Measurements from ENCODE around the gene MLF2. TPM values are rescaled to one million over a fixed set of nuclear protein-coding genes. Genes with fewer than 3 reads are reported as not detected.

MLF2 gene
- total RNA-seq, 1 experiment from 2014 or later, result 309 TPM

- ATAC-seq (no peak), DNase-seq (ENCODE audit: low read depth, low spot score) (no peak)
- no peaks in the 10 kb centered on the region for H3K27me3 ChIP-seq (ENCODE audit: insufficient read depth, low read length)
- ChIA-PET RAD21 (ENCODE audit: low non-redundant PET in 1 of 2, low total read pairs in 2 of 2, uncharacterized antibody in 2 of 2, unreplicated experiment in 2 of 2) (no interaction called here), CTCF (no interaction called here), POLR2A (no interaction called here)
- intact Hi-C loops (cut with micrococcal nuclease), result no loop called here
- H3K79me2 ChIP-seq (ENCODE audit: insufficient read depth, low read length), result peaks cover 31% of the 10 kb centered on the region
- no peak overlapping the region for H2AFZ ChIP-seq (ENCODE audit: low read depth, low read length, poor library complexity, severe bottlenecking)
- H3K27ac ChIP-seq (ENCODE audit: low read depth, low read length), result no peak overlapping the region
- no peaks in the 10 kb centered on the region for H3K9me2 ChIP-seq (ENCODE audit: insufficient read depth)
- BruUV-seq (replicated peaks), result no TSS peak
- H3K4me2 ChIP-seq (ENCODE audit: low read length), result no peak overlapping the region
- TF ChIP-seq POLR2A (IDR thresholded peaks at IDR 0.05; ENCODE audit: borderline replicate concordance, extremely low read depth, insufficient read depth, insufficient read length) (no peak), JUND (IDR thresholded peaks at IDR 0.05) (no peak), CBX3 (IDR thresholded peaks at IDR 0.05; ENCODE audit: low read depth) (no peak), ZFX (IDR thresholded peaks at IDR 0.05) (no peak), EZH2phosphoT487 (IDR thresholded peaks at IDR 0.05; ENCODE audit: borderline replicate concordance) (no peak), MAX (IDR thresholded peaks at IDR 0.05) (no peak)
- no peak overlapping the region for H3K9ac ChIP-seq (ENCODE audit: low read length)
- H4K20me1 ChIP-seq (ENCODE audit: insufficient read depth), result no peaks in the 10 kb centered on the region
- H3K4me1 ChIP-seq (ENCODE audit: control insufficient read depth in 1 of 2, insufficient read depth in 2 of 2, low read length in 2 of 2), result peaks cover 7 to 11% of the 10 kb centered on the region in 2 experiments; a peak in 3 of 4 replicates
- H3K36me3 ChIP-seq (ENCODE audit: control insufficient read depth in 1 of 2, insufficient read depth in 2 of 2, low read length in 2 of 2), result peaks cover 41 to 57% of the 10 kb centered on the region in 2 experiments; a peak in 3 of 4 replicates
- no peak overlapping the region for H3K4me3 ChIP-seq (replicated peaks in 1 of 2; ENCODE audit: low read depth in 1 of 2, low read length in 2 of 2)
- H3K9me3 ChIP-seq (ENCODE audit: control insufficient read depth in 1 of 2, insufficient read depth in 1 of 2, low read depth in 1 of 2, low read length in 2 of 2), result no peaks in the 10 kb centered on the region
Observed at GRCh38 chr12:6748761-6749160, 4.2 kb downstream of the MLF2 start.

GRCh38 chr12:6747216-6747615 is 5.7 kb downstream of the MLF2 start:
- no peak for TF ChIP-seq SIN3A (IDR thresholded peaks at IDR 0.05; ENCODE audit: low read depth)
- TF ChIP-seq EZH2phosphoT487 (IDR thresholded peaks at IDR 0.05; ENCODE audit: borderline replicate concordance), result no peak
- no peak for TF ChIP-seq EZH2 (IDR thresholded peaks at IDR 0.05)
- TF ChIP-seq POLR2AphosphoS5 (IDR thresholded peaks at IDR 0.05; ENCODE audit: low read depth, low read length), result no peak
- no peak for TF ChIP-seq ZFX (IDR thresholded peaks at IDR 0.05)
- no peak for TF ChIP-seq CTCF (IDR thresholded peaks at IDR 0.05 in 2 of 3, conservative IDR thresholded peaks at IDR 0.05 in 1 of 3; ENCODE audit: borderline replicate concordance in 1 of 3, insufficient read depth in 1 of 3, low read depth in 2 of 3, low read length in 2 of 3)
- TF ChIP-seq EGR1 (IDR thresholded peaks at IDR 0.05; ENCODE audit: low read depth), result no peak
- TF ChIP-seq POLR2A (IDR thresholded peaks at IDR 0.05; ENCODE audit: borderline replicate concordance, extremely low read depth, insufficient read depth, insufficient read length), result no peak
- TF ChIP-seq FOSL1 (IDR thresholded peaks at IDR 0.05; ENCODE audit: low read depth), result no peak
- no peak for TF ChIP-seq CEBPB (IDR thresholded peaks at IDR 0.05; ENCODE audit: low read depth)
- no peak for TF ChIP-seq CBX3 (IDR thresholded peaks at IDR 0.05; ENCODE audit: low read depth)
- TF ChIP-seq SRF (IDR thresholded peaks at IDR 0.05; ENCODE audit: low read depth), result no peak
- TF ChIP-seq YY1 (IDR thresholded peaks at IDR 0.05; ENCODE audit: extremely low read depth, insufficient replicate concordance, low read depth, low read length), result no peak
- H3K4me1 ChIP-seq (ENCODE audit: control insufficient read depth in 1 of 2, insufficient read depth in 2 of 2, low read length in 2 of 2), result peaks cover 6 to 20% of the 10 kb centered on the region in 2 experiments; a peak in 3 of 4 replicates
- ChIA-PET RAD21 (ENCODE audit: low non-redundant PET in 1 of 2, low total read pairs in 2 of 2, uncharacterized antibody in 2 of 2, unreplicated experiment in 2 of 2) (no interaction called here), POLR2A (no interaction called here), CTCF (no interaction called here)
- peaks cover 41 to 57% of the 10 kb centered on the region in 2 experiments; a peak in 3 of 4 replicates for H3K36me3 ChIP-seq (ENCODE audit: control insufficient read depth in 1 of 2, insufficient read depth in 2 of 2, low read length in 2 of 2)
- H3K4me2 ChIP-seq (ENCODE audit: low read length), result no peak overlapping the region
- no TSS peak for BruUV-seq (replicated peaks)
- H2AFZ ChIP-seq (ENCODE audit: low read depth, low read length, poor library complexity, severe bottlenecking), result no peak overlapping the region
- no peak overlapping the region for H3K27ac ChIP-seq (ENCODE audit: low read depth, low read length)
- no peaks in the 10 kb centered on the region for H3K27me3 ChIP-seq (ENCODE audit: insufficient read depth, low read length)
- peaks cover 23% of the 10 kb centered on the region for H3K79me2 ChIP-seq (ENCODE audit: insufficient read depth, low read length)
- intact Hi-C loops (cut with micrococcal nuclease), result no loop called here
- no peak for ATAC-seq
- no peak overlapping the region for H3K9ac ChIP-seq (ENCODE audit: low read length)
- no peaks in the 10 kb centered on the region for H3K9me3 ChIP-seq (ENCODE audit: control insufficient read depth in 1 of 2, insufficient read depth in 1 of 2, low read depth in 1 of 2, low read length in 2 of 2)
- H3K9me2 ChIP-seq (ENCODE audit: insufficient read depth), result no peaks in the 10 kb centered on the region
- DNase-seq (ENCODE audit: low read depth, low spot score), result no peak
- no peaks in the 10 kb centered on the region for H4K20me1 ChIP-seq (ENCODE audit: insufficient read depth)
- H3K4me3 ChIP-seq (replicated peaks in 1 of 2; ENCODE audit: low read depth in 1 of 2, low read length in 2 of 2), result no peak overlapping the region

All from HCT116 (cell line).